ENCODE results near the gene MAGI2.

DNA sequence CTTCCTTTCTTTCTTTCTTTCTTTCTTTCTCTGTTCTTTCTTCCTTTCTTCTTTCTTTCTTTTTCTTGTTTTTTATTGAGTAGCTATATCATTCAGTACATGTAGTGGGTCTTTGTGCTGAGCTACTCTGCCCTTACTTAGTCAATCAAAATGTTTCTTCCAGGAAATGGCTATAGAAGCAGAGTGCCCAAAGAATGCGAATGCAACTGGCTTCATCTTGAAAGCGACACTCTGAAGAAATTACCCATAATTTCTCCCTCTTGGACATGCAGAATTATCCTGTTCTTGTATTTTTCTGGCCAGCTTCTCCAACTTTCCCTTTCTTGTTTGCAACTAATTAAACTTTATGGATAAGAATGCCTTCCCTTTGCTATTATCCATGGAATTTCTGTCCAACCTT, 441.5 kb downstream of the MAGI2 start:
- TF ChIP-seq POLR2A (IDR thresholded peaks at IDR 0.05; ENCODE audit: low read depth, low read length): no peak
- no peak for TF ChIP-seq POLR2AphosphoS5 (IDR thresholded peaks at IDR 0.05; ENCODE audit: low read depth, low read length)

All from GM12891 (cell line).